Mesenchymal stem cell (in vitro differentiated cells and primary cell): ENCODE data around the gene CYP4A22.

ENCODE experiments used
- DNase-seq: peaks from one replicate; pipeline ENCODE4 v3.0.0-alpha.2; 2013
- H2AFZ ChIP-seq: one replicate; pipeline ENCODE4 v1.6.1; 2013; ENCODE audit warnings: low read depth, mild to moderate bottlenecking, control low read depth, inconsistent platforms, low read length, moderate library complexity
- H2AK5ac ChIP-seq: 2 replicates; pipeline ENCODE4 v1.6.1; 2013; ENCODE audit warnings: low read length, moderate library complexity, mild to moderate bottlenecking, inconsistent platforms; ENCODE audit not compliant: severe bottlenecking
- H2BK120ac ChIP-seq: one replicate; pipeline ENCODE4 v1.6.1; 2013; ENCODE audit warnings: low read depth, mild to moderate bottlenecking, inconsistent platforms, low read length, moderate library complexity
- H2BK12ac ChIP-seq, 2 experiments: one replicate each; pipeline ENCODE4 v1.6.1; 2013; ENCODE audit warnings: inconsistent platforms in 2 of 2, low read length in 2 of 2, mild to moderate bottlenecking in 2 of 2, moderate library complexity in 2 of 2, control low read depth in 1 of 2
- H2BK15ac ChIP-seq: one replicate; pipeline ENCODE4 v1.6.1; 2013; ENCODE audit warnings: mild to moderate bottlenecking, low read depth, inconsistent platforms; ENCODE audit not compliant: poor library complexity, severe bottlenecking
- H2BK5ac ChIP-seq: 2 replicates; pipeline ENCODE4 v1.6.1; 2013; ENCODE audit warnings: low read depth, mild to moderate bottlenecking, low read length, control low read depth, inconsistent platforms; ENCODE audit not compliant: poor library complexity, severe bottlenecking
- H3K14ac ChIP-seq, 2 experiments: one replicate each; pipeline ENCODE4 v1.6.1; 2013; ENCODE audit warnings: inconsistent platforms in 2 of 2, low read length in 2 of 2, control low read depth in 1 of 2, mild to moderate bottlenecking in 1 of 2, moderate library complexity in 1 of 2
- H3K18ac ChIP-seq, 2 experiments: one replicate each; pipeline ENCODE4 v1.6.1; 2013; ENCODE audit warnings: inconsistent platforms in 2 of 2, low read length in 2 of 2, control low read depth in 1 of 2, low read depth in 1 of 2, mild to moderate bottlenecking in 1 of 2
- H3K23ac ChIP-seq, 2 experiments: one replicate each; pipeline ENCODE4 v1.6.1; 2013; ENCODE audit warnings: inconsistent platforms in 2 of 2, low read length in 2 of 2, mild to moderate bottlenecking in 2 of 2, moderate library complexity in 2 of 2, control low read depth in 1 of 2
- H3K27ac ChIP-seq: 2 replicates; pipeline ENCODE4 v1.5.1; 2013; ENCODE audit warnings: mild to moderate bottlenecking, moderate library complexity, low read length, control low read depth, inconsistent platforms; ENCODE audit not compliant: poor library complexity, severe bottlenecking
- H3K27me3 ChIP-seq, 2 experiments: 2 replicates each; pipeline versions ENCODE4 v1.6.1 to v1.7.0; 2013; ENCODE audit warnings: low read length in 2 of 2, mild to moderate bottlenecking in 2 of 2, moderate library complexity in 2 of 2, control low read depth in 1 of 2, inconsistent platforms in 1 of 2; ENCODE audit not compliant: control insufficient read depth in 1 of 2, insufficient read depth in 1 of 2
- H3K36me3 ChIP-seq, 2 experiments: 2 replicates each; pipeline versions ENCODE4 v1.6.1 to v1.7.0; 2013; ENCODE audit warnings: low read length in 2 of 2, control low read depth in 1 of 2, inconsistent platforms in 1 of 2, low read depth in 1 of 2, mild to moderate bottlenecking in 1 of 2; ENCODE audit not compliant: insufficient read depth in 2 of 2, control insufficient read depth in 1 of 2
- H3K4ac ChIP-seq, 2 experiments: one replicate each; pipeline ENCODE4 v1.6.1; 2013; ENCODE audit warnings: inconsistent platforms in 2 of 2, low read length in 2 of 2, mild to moderate bottlenecking in 2 of 2, moderate library complexity in 2 of 2, control low read depth in 1 of 2, low read depth in 1 of 2
- H3K4me1 ChIP-seq: 2 replicates; pipeline ENCODE4 v1.6.1; 2013; ENCODE audit warnings: low read depth, low read length, control low read depth; ENCODE audit not compliant: control insufficient read depth, insufficient read depth
- H3K4me2 ChIP-seq: 2 replicates; pipeline ENCODE4 v1.6.1; 2013; ENCODE audit warnings: low read length, mild to moderate bottlenecking, inconsistent platforms; ENCODE audit not compliant: poor library complexity, severe bottlenecking
- H3K4me3 ChIP-seq, 2 experiments: 2 replicates each; pipeline versions ENCODE4 v1.5.1 to v1.7.0; 2013; ENCODE audit warnings: low read length in 2 of 2, mild to moderate bottlenecking in 2 of 2, control low read depth in 1 of 2, low read depth in 1 of 2; ENCODE audit not compliant: insufficient read depth in 1 of 2
- H3K79me1 ChIP-seq: replicated peaks from 2 replicates; pipeline ENCODE4 v1.6.1; 2013; ENCODE audit warnings: mild to moderate bottlenecking, control low read depth, low read length, inconsistent platforms; ENCODE audit not compliant: poor library complexity, severe bottlenecking
- H3K9ac ChIP-seq: 2 replicates; pipeline ENCODE4 v1.7.0; 2013; ENCODE audit warnings: mild to moderate bottlenecking, low read length, moderate library complexity
- H3K9me3 ChIP-seq: 2 replicates; pipeline ENCODE4 v1.7.0; 2013; ENCODE audit warnings: mild to moderate bottlenecking, low read length; ENCODE audit not compliant: control insufficient read depth
- H4K8ac ChIP-seq: one replicate; pipeline ENCODE4 v1.6.1; 2013; ENCODE audit warnings: inconsistent platforms, mild to moderate bottlenecking, low read length, moderate library complexity
- H4K91ac ChIP-seq: one replicate; pipeline ENCODE4 v1.6.1; 2013; ENCODE audit warnings: mild to moderate bottlenecking, low read length, inconsistent platforms
- WGBS: methylation state at CpG from one replicate; pipeline ENCODE4 v1.1.7; 2013; ENCODE audit warnings: mixed read lengths; 5-methylcytosine and 5-hydroxymethylcytosine counted together

Gene CYP4A22

DNA sequence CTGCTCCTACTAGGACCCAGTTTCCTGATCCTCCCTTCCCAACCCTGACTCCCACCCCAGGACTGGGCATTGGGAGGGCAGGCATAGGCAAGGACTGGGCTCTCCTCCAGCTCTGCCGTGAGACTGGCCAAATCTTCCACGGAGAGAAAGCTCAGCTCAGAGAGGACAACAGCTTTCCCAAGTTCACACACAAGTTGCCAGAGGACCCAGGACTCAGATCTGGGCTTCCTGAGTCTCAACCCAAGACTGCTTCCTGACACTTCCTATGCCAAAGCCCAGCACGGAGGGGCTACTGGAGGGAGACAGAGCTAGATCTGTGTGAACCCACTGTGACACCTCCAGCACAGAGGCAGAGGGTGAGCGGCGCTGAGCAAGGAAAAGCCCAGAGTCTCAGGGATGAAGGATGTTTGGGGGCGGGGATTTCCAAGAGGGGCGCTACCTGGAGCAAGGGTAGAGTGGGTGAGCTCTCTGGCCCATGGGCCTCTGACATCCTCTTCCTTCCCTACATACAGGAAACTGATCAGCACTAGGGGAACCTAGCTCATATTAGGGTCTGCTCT lies 45.5 kb downstream of the CYP4A22 start:
- no peak overlapping the region for H2BK12ac ChIP-seq

DNA sequence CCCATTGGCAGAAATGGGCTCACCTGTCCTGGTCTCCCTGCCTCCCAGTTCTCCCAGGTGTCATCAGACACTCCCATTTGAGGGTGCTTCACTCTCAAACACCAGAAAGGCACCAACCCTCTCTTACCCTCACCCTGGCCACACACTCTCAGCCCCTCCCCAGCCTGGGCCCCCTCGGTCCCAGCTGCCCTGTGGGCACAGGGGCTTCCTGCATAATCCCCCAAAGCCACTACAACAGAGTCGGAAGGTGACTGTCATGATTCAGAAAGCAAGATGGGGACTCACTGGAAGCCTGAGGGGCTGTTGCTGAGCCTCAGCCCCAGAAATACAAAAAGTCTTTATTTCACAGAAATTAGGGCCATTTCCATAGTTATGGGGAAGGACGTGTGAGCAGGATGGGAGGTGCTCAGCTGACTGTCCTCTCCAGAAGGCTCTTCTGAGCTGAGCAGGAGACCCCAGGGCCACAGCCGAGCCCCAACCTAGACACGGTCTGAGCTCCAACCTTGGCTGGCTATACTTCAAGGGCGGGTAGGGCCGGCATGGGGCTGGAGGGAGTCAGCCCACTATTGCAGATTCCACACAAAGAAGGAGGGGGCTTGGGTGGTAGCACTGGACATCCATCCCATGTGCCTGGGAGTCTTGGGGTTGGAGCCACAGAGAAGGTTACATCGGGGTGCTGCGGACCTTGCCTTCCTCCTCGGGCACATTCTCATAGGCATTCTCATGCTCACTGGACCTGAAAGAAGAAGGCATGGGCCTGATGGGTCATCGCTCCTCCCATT lies 46.3 kb downstream of the CYP4A22 start:
- Histone ChIP-seq H2BK12ac (no peak overlapping the region), H3K27ac (no peak overlapping the region), H3K36me3 (no peaks in the 10 kb centered on the region), H3K14ac (no peak overlapping the region), H3K18ac (no peak overlapping the region), H4K91ac (no peak overlapping the region), H4K8ac (no peak overlapping the region), H2AFZ (no peak overlapping the region), H2BK120ac (no peak overlapping the region), H3K27me3 (peaks cover 0 to 29% of the 10 kb centered on the region in 2 experiments), H3K9ac (no peak overlapping the region), H3K4me1 (peaks cover 33% of the 10 kb centered on the region), H2BK15ac (no peak overlapping the region), H3K9me3 (no peaks in the 10 kb centered on the region), H2AK5ac (peak overlapping the region; percentile 33), H3K4me2 (no peak overlapping the region), H3K23ac (no peak overlapping the region), H3K4ac (no peak overlapping the region), H3K79me1 (no peaks in the 10 kb centered on the region), H2BK5ac (no peak overlapping the region), H3K4me3 (no peak overlapping the region)
- DNase-seq, result no peak
- WGBS, result 87% methylated on average over 11 of the region's 11 CpGs

More for the DNA sequence above, 45.5 kb downstream of the CYP4A22 start:
- H3K23ac ChIP-seq, result no peak overlapping the region
- H3K4me1 ChIP-seq, result peaks cover 34% of the 10 kb centered on the region
- H3K4ac ChIP-seq, result no peak overlapping the region
- H4K8ac ChIP-seq, result no peak overlapping the region
- no peak overlapping the region for H3K14ac ChIP-seq
- no peaks in the 10 kb centered on the region for H3K36me3 ChIP-seq
- H4K91ac ChIP-seq, result no peak overlapping the region
- peak overlapping the region; percentile 20 for H2AK5ac ChIP-seq
- no peaks in the 10 kb centered on the region for H3K79me1 ChIP-seq
- H3K9me3 ChIP-seq, result no peaks in the 10 kb centered on the region
- 62% methylated on average over 7 of the region's 7 CpGs for WGBS
- H3K27ac ChIP-seq, result no peak overlapping the region
- H2AFZ ChIP-seq, result no peak overlapping the region
- H2BK15ac ChIP-seq, result no peak overlapping the region
- H2BK120ac ChIP-seq, result no peak overlapping the region
- no peak overlapping the region for H3K18ac ChIP-seq
- DNase-seq, result no peak
- no peak overlapping the region for H3K4me3 ChIP-seq
- no peak overlapping the region for H3K4me2 ChIP-seq
- H2BK5ac ChIP-seq, result no peak overlapping the region
- H3K9ac ChIP-seq, result no peak overlapping the region
- H3K27me3 ChIP-seq, result peaks cover 0 to 29% of the 10 kb centered on the region in 2 experiments

DNA sequence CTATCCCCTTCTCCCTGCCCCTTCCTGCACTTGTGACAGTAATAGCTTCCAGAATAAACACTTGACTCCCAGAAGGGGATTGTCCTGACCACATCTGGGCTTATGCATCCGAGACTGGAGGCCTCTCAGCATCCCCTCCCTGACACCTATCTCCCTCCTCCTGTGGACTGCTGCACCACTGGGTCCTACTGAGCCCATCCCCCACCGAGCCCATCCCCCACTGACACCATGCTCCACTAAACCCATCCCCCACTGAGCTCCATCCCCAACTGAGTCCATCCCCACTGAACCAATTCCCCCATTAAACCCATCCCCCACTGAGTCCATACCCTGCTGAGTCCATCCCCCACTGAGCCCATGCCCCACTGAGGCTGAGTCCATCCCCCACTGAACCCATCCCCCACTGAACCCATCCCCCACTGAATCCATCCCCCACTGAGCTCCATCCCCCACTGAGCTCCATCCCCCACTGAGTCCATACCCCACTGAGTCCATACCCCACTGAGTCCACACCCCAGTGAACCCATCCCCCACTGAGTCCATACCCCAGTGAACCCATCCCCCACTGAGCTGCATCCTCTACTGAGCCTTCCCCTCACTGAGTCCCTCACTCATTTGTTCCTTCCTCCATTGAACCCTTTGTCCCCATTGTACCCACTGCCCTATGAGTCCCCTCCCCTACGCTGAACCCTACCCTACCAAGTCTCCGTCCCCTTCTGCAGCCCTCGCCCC lies 47.0 kb downstream of the CYP4A22 start:
- Histone ChIP-seq H2BK120ac (no peak overlapping the region), H3K27me3 (peaks cover 0 to 29% of the 10 kb centered on the region in 2 experiments), H3K18ac (no peak overlapping the region), H3K4me2 (no peak overlapping the region), H2AK5ac (no peak overlapping the region), H3K23ac (no peak overlapping the region), H3K79me1 (no peaks in the 10 kb centered on the region), H3K4me3 (no peak overlapping the region), H2AFZ (no peak overlapping the region), H3K9ac (no peak overlapping the region), H2BK15ac (no peak overlapping the region), H3K27ac (no peak overlapping the region), H4K8ac (no peak overlapping the region), H2BK5ac (no peak overlapping the region), H3K4me1 (peaks cover 30% of the 10 kb centered on the region), H3K4ac (no peak overlapping the region), H3K9me3 (no peaks in the 10 kb centered on the region), H2BK12ac (no peak overlapping the region), H3K36me3 (no peaks in the 10 kb centered on the region), H4K91ac (no peak overlapping the region), H3K14ac (no peak overlapping the region)
- no peak for DNase-seq
- WGBS, result 70% methylated on average over 5 of the region's 5 CpGs
